ENCODE data around the gene CCDC167. TPM values are rescaled to one million over a fixed set of nuclear protein-coding genes. Genes with fewer than 3 reads are reported as not detected.
A peak's percentile ranks its signal among the peaks of the same experiment; 100 is the strongest.

Gene CCDC167
- 10.4 TPM for total RNA-seq

DNA sequence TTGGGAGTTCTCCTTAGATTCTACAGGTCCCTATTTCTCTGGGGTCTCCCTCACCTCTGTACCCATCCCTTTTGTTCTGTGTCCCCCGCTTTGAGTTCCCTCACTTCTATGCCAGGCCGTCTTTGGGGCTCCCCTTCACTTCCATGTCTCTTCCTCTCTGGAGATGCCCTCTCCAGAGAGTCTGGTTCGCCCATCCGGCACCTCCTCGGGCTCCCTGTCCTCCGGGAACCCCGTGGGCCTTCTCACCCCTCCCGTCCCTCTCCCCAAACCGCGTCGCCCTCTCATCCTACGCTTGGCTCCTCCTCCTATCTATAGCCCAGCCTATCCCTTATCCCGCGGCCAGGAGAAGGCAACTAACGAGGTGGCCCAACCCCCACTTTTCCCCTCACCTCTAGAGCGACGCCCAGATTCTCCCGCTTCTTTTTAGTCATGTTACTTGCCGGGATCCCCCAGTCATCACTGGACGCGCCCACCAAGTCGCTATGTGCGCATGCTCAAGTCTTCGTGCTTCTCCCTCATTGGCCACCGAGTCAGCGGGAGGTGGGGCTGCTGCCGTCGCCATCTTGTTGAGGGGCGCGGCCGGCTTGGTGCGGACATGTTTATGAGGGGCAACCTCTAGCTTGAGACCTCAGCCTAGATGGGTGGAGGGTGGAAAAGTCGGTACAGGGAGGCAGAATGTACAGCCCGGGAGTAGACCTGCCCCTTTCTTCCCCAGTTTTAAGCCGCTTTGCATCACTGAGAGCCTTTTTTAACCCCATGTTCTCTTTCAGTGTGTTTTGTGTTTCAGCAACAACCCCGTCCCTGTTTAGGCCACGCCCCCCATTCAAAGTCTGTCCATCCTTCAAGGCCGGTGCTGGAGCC is at the start of gene CCDC167:
Gene CCDC167, minus strand, starts transcription at position 461 of the 861 bp plus-strand sequence. Its CDS starts 30 bp downstream, at position 431.
- ATAC-seq: peak; percentile 99
- intact Hi-C loops (cut with DNase I): no loop called here
- peak; percentile 95 for DNase-seq (ENCODE audit: low spot score)

DNA sequence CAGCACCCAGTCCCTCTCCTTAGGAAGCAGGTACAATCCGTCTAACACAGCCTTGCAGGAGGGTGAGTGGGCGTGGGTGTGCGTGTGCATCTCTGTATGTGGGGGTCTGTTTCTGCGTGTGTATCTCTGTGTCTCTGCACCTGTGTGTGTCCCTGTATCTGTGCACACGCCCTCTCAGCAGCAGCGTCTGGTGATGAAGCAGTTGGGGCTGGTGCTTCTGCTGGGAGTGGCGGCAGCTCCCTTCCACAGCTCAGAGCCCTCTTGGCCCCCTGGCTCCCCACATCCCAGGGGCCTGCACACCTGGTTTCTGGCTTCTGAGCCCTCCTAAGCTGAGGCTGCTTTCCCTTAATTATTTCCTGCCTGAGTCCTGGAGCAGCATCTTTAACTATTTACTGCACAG is 49.5 kb upstream of the CCDC167 start:
- DNase-seq (ENCODE audit: low spot score) (no peak), ATAC-seq (no peak)
- intact Hi-C loops (cut with DNase I): no loop called here

DNA sequence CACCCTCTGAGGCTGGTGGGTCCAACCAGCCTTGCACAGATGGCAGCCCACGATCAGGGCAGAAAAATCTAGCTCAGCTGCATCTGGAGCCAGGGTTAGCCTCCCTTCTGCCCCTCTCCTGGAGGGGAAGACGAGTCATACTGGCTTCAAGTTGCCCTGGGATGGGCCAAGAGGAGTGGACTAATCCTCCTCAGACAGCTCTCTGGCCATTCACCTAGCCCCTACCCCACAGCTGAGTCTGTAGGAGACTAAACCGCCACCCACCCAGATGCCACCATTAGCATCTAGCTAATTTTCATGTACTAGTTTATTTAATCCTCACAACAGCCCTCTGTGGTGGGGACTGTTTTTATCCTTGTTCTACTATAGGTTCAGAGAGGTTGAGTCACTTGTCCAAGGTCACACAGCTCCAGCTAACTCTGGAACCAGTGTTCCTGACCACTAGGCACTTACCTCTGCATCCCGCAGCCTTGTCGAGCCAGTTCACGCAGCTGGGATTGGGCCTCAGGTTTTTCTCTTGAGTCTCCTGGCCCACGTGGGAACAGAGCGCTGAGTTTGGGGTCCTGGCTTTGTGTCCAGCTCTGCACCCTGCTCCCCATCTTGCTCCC is 48.5 kb upstream of the CCDC167 start:
- ATAC-seq (no peak), DNase-seq (ENCODE audit: low spot score) (no peak)
- intact Hi-C loops (cut with DNase I): no loop called here

DNA sequence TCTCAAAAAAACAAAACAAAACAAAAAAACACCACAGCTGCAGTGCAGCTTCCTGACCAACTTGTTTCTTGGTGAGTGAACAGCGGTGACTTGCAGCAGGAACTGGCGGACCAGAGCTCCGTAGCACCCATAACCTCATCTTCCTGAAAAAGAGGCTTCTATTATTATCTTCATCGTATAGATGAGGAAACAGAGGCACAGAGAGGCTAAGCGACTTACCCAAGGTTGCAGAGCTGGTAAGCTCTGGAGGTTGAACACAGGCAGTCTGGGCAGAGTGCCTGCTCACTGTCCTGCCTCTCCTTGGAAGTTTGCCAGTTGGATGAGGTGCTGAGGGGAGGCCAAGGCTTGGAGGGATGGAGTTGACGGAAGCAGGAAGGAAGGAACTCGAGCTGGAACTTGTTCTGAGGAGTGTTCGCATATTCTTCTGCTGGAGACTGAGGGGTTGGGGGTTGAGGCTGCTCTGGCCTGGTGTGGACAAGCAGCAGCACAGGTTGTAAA is 47.9 kb upstream of the CCDC167 start:
- ATAC-seq (no peak), DNase-seq (ENCODE audit: low spot score) (no peak)

DNA sequence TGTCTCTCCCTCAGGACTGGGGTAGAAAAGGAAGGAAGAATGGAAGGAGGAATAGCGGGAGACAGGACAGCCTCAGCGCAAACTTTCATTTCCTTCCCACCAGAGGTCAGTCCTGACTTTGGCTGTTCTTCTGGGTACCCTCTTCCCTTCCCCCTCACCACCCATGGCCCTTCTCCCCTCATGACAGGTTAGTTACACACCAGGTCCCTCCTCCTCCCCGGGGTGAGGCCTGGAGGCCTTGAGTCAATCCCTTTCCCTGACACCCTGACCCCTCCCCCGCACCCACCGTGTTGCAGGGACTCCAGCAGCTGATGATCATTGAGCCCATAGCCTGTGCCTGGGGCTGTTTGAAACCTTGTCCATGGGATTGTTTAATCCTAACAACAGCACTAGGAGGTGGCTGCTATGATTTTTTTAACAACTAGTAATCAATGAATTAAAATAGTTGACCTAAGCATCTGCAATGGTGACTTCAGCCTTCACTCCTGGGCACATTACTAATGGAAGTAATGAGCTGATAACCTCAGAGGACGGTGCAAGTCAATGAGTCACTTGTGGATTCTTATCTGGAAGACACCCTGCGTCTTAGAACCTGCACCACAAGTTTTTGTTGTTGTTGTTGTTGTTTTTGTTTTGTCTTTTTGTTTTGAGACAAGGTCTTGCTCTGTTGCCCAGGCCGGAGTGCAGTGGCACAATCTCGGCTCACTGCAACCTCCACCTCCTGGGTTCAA is 46.6 kb upstream of the CCDC167 start:
- intact Hi-C loops (cut with DNase I): no loop called here
- no peak for ATAC-seq
- no peak for DNase-seq (ENCODE audit: low spot score)

More for the DNA sequence above, 47.9 kb upstream of the CCDC167 start:
- intact Hi-C loops (cut with DNase I): no loop called here

DNA sequence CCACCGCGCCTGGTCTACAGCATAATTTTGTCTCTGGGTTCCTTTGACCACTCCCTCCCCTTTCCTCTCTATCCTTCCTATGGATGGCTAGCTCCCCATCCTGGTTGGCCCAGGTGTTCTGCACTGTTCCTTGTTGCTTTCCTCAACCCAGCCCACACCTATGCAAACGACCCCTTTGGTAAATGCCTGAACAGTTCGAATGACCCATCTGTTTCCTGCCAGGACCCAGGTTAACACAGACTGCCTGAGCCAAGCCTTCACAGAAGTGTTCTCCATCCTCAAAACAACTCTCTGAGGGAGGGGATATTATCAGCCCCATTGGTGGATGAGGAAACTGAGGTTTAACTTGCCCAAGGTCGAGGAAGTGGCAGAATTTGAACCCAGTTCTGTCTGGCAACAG is 44.8 kb upstream of the CCDC167 start:
- ATAC-seq (no peak), DNase-seq (ENCODE audit: low spot score) (no peak)
- intact Hi-C loops (cut with DNase I): no loop called here

DNA sequence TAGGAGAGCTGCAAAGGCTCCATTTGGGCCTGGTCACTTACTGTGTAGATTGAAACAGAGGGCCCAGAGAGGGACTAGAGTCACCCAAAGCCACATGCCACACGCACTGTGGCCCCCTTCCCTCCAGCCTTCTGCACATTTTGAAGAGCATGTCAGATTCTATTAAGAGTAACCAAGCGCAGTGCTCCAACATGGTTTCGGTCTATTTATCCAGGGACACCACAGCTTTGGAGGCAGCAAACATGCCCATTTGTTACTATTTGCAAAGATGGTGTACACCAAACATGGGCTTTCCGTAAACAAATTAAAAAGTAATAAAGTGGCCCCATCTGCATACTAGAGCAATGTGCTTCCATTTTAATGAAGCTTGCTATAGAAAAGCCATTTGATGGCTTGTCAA is 43.7 kb upstream of the CCDC167 start:
- DNase-seq (ENCODE audit: low spot score): no peak
- no peak for ATAC-seq
- intact Hi-C loops (cut with DNase I): no loop called here

DNA sequence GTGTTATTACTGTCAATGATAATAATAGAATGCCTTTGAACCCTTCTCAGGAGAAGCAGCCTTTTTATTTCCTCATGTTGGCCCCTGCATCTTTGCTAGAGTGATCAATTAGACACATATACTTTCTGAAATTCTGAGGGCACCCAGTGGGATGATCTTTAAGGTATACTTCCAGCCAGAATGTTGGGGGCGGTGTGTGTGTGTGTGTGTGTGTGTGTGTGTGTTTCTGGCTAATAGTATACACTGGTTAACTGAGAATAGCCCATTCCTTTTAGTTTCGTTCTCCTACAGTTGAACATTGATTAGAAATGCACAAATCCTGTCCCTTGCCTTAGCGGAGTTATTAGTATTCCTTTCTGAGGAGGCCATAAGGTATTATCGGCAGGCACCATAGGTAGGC is 41.7 kb upstream of the CCDC167 start:
- ATAC-seq: no peak
- intact Hi-C loops (cut with DNase I): no loop called here
- DNase-seq (ENCODE audit: low spot score): no peak

DNA sequence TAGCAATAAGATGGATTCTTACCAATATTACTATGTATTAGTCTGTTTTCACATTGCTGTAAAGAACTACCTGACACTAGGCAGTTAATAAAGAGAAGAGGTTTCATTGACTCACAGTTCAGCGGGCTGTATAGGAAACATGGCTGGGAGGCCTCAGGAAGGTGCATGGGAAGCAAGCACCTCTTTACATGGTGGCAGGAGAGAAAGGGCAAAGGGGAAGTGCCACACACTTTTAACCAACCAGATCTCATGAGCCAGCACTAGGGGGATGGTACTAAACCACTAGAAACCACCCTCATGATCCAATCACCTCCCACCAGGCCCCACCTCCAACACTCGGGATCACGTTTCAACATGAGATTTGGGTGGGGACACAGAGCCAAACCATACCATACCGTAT is 40.7 kb upstream of the CCDC167 start:
- DNase-seq (ENCODE audit: low spot score) (no peak), ATAC-seq (no peak)
- intact Hi-C loops (cut with DNase I): no loop called here

DNA sequence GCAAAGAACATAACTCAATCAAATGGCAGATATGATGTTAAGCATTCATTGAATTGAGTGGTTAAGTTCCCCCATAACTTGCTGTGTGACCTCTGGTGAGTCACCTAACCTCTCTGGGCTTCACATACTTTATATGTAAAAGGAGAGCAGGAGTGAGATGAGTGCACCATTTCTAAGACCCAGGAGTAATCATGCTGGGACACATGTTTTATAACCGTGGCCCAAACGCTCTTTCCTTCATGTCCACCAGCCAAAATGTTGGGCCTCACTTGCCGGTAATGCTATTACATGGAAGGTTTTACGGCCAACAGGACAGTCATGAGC is 40.3 kb upstream of the CCDC167 start:
- intact Hi-C loops (cut with DNase I): no loop called here
- DNase-seq (ENCODE audit: low spot score): no peak
- no peak for ATAC-seq

DNA sequence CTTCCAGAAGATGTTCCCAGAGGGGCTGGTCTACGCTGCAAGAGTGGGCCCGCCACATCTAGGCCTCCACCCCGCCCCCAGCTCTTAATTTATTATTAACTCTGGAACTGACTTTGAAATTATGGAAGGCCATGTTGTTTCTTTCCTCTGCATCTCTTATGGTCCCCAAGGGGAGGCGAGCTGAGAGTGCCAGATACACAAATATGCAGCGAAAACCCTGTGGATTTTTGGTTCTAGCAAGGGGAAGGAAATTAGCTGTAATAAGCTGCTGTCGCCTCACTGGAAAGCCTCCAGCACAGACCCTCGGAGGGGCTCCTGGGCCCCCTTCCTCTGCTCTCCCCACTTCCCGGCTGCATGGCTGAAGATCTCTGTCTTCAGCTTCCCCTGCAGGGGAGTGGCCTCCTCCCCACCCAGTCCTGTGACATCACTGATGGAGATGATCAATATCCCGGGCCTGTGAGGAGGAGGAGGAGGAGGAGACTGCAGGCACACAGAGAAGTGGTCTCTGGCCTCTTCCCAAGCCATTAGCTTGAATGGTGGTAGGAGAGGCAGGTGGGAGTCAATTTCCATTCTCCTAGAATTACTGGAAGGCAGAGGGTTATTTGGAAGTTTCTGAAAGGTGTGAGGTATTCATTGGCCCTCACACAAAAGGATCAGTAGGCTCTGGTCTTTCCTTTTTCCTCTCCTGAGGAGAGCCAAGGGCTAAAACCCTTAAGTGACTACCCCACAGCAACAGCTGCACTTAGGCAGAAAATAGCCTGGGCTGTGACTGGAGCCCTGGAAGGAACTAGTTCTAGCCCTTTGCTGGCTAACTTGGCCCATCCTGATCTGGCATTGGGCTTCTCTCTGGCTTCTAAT is 39.7 kb upstream of the CCDC167 start:
- DNase-seq (ENCODE audit: low spot score) (no peak), ATAC-seq (no peak)
- intact Hi-C loops (cut with DNase I): no loop called here

DNA sequence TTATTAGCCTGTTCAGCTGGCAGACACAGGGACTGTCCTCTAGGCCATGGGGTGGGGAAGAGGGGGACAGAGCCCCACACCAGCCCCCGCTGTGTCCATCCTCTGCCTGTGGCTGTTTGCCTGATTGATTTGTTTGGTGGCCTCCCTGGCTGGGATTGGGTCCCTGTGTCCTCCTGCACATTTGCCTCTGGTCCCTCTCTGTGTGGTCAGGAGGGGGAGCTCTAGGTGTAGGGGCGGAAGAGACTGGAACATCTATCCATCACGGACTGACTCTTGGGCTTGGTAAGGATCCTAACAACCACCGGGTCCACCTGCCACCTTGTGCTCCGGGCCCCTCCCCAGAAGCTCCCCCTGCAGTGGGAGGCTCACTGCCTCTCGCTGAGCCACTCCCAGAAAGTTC is 38.4 kb upstream of the CCDC167 start:
- ATAC-seq (no peak), DNase-seq (ENCODE audit: low spot score) (no peak)
- intact Hi-C loops (cut with DNase I): no loop called here

DNA sequence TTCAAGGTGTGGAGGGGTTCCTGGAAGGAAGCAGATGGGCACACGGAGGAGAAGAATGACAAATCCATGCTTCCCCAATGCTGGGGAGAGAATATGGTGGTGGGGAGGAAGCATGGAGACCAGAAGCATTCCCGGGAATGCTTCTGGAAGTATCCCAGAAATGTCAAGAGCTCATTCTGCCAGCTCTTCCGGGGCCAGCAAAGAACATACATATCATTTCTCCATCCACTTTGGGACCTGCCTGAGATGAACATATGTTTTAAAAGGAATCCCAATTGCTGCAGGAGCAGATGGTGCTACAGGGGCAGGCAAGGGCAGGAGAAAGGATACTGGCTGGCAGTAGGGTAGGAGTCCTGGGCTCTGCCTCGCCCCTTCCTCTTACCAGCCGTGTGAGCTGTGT is 37.9 kb upstream of the CCDC167 start:
- ATAC-seq: no peak
- no peak for DNase-seq (ENCODE audit: low spot score)
- intact Hi-C loops (cut with DNase I): no loop called here

DNA sequence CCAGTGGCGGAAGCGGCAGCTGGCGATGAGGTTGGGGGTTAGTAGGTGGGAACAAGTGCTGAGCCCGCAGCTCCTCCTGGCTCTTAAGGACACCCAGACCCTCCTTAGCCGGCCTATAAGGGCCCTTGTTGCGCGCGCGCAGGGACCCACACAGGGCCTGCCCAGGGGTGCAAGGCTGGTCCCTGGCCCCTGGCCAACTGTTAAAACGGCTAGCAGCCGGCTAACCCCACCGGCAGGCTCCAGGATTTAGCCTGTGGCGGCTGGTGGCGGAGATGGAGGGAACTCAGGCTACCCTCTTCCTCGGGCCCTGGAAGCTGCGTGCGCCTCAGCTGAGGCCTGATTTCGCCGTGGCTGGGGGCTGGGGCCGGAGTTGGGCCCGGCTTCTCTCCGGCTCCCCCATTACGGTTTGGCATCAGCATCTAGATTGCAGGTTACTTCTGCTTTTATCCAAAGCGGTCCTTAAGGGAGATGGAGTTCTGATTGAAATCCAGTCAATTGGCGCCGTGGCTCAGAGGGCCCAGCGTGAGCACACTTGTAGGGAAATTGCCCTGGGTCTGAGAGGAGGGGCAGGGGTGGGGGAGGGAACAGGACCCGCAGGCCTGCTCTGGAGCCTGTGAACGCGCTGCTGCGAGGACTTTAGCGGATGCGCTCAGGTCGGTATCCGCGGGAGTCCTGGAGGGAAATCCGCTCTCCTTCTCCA is 36.9 kb upstream of the CCDC167 start:
- intact Hi-C loops (cut with DNase I): no loop called here
- DNase-seq (ENCODE audit: low spot score): no peak
- peak; percentile 10 for ATAC-seq

DNA sequence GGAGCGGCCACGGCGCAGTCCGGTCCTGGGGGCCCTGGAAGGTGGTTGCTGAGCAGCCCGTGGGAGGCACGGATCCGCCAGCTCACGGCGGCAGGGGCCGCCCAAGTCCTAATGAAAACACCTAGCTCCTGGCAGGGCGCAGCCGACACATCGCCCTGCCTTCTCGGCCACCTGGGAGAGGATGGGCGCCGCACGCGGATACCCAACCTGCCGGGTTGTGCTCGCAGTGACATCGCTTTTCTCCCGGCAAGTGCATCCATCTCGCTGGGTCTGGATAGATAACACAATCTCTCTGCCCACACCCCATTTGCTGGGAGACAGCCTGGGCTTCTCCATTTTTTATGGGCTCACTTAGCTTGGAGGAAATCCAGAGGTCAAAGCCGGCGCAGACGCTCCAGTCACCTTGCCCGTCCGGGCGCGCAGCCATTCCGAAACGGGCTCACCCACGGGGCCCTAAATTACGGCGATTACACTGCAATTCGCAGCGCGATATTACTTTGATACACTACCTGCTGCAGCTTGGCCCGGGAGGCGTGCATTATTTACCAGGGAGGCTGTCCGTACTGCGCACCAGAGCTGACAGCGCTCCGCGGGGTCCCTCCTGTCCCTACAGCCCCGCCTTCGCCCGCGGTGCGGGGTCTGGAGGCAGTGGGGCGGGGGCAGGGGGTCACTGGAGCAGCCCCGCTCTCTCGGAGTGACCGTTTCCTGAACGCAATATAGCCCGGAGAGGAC is 36.2 kb upstream of the CCDC167 start:
- ATAC-seq (peak; percentile 22), DNase-seq (ENCODE audit: low spot score) (no peak)
- intact Hi-C loops (cut with DNase I): no loop called here

DNA sequence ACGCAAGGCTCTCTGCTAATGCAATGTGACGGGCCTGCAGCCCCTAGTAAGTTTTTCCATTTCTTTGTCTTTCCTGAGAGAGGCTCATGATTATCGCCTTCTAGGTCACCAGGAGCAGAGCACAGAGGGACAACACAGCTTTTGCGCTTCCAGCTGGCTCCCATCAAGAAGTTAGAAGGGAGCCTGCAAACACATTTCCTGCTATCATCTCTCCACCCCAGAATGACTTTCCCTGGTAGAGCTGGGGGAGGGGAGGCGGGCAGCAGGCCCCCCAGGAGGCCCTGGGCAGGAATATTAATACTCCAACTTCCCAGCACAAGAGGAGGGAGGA is 35.7 kb upstream of the CCDC167 start:
- DNase-seq (ENCODE audit: low spot score): no peak
- intact Hi-C loops (cut with DNase I): no loop called here
- ATAC-seq: no peak

DNA sequence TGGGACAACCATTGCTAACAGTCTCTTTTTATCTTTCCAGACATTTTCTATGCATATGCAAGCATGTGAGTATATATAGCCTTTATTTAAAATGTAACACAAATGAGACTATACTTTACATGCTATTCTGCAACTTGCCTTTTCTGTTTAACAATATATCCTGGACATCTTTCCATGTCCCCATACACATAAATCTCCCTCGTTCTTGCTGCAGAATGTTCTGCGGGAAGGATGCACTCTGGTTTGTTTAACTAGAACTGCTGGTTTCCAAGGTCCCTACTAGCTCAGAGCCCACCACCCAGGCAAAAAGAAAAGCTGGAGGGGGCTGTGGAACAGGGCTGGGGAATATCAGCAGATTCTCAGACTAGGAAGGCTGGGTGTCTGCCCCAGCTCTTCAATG is 35.2 kb upstream of the CCDC167 start:
- DNase-seq (ENCODE audit: low spot score) (no peak), ATAC-seq (no peak)
- intact Hi-C loops (cut with DNase I): no loop called here

DNA sequence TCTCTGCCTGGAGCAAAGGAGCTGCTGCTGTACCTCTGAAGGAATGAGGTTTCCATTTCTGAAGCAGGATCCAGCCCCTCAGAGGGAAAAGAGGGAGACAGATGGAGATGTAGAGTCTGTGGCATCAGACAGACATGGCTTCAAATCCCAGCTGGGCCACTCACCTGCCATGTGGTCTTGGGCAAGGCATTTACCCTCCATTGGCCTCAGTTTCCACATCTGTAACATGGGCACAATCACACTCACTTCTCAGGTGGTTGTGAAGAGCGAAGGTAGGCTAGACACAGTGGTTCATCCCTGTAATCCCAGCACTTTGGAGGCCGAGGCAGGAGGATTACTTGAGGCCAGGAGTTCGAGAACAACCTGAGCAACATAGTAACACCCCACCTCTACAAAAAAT is 32.4 kb upstream of the CCDC167 start:
- no peak for ATAC-seq

More for the DNA sequence above, 32.4 kb upstream of the CCDC167 start:
- intact Hi-C loops (cut with DNase I): no loop called here
- no peak for DNase-seq (ENCODE audit: low spot score)
